H1 (cell line): ENCODE data around the gene REPS2. TPM values are rescaled to one million over a fixed set of nuclear protein-coding genes. Genes with fewer than 3 reads are reported as not detected.

Experiments used
- CTCF ChIA-PET: fragments of 300-600 bp; sonication (Branson Sonifier 250); formaldehyde crosslinking; loops from one replicate; lab custom pipeline; 2021; ENCODE audit not compliant: partially characterized antibody; lab: Charles Lee
- POLR2A ChIA-PET: fragments of 300-600 bp; sonication (Branson Sonifier 250); formaldehyde crosslinking; loops from one replicate; lab custom pipeline; 2021; ENCODE audit warnings: inconsistent platforms; ENCODE audit not compliant: partially characterized antibody; lab: Charles Lee
- DNase-seq, 2 experiments: peaks; one replicate each; pipeline versions ENCODE4 v3.0.0 to v3.0.0-alpha.2; 2010 to 2022; ENCODE audit warnings: low spot score in 2 of 2, low read depth in 1 of 2, mixed read lengths in 1 of 2
- FAIRE-seq: peaks from 2 replicates; lab custom pipeline; 2011; peaks lifted over from hg19 to GRCh38; lab: Jason Lieb, UNC
- H2AFZ ChIP-seq: 2 replicates; pipeline ENCODE4 v1.8.1; 2012; ENCODE audit warnings: low read length, inconsistent platforms
- H2AK5ac ChIP-seq: 2 replicates; pipeline ENCODE4 v1.6.1; 2013; ENCODE audit warnings: low read depth, low read length
- H2BK120ac ChIP-seq: replicated peaks from 2 replicates; pipeline ENCODE3; 2013; ENCODE audit warnings: low read depth, low read length, inconsistent platforms
- H2BK12ac ChIP-seq: 2 replicates; pipeline ENCODE4 v1.6.1; 2013; ENCODE audit warnings: low read depth, low read length
- H2BK15ac ChIP-seq: 2 replicates; pipeline ENCODE4 v1.6.1; 2013; ENCODE audit warnings: low read length
- H2BK20ac ChIP-seq: 2 replicates; pipeline ENCODE4 v1.6.1; 2013; ENCODE audit warnings: low read length
- H2BK5ac ChIP-seq: 2 replicates; pipeline ENCODE4 v1.6.1; 2013; ENCODE audit warnings: low read depth, low read length
- H3K14ac ChIP-seq: 2 replicates; pipeline ENCODE4 v1.6.1; 2013; ENCODE audit warnings: inconsistent platforms; ENCODE audit not compliant: insufficient read length
- H3K18ac ChIP-seq: 2 replicates; pipeline ENCODE4 v1.6.1; 2013; ENCODE audit warnings: low read length; ENCODE audit errors: extremely low read depth
- H3K23ac ChIP-seq: 2 replicates; pipeline ENCODE4 v1.6.1; 2013; ENCODE audit warnings: inconsistent platforms; ENCODE audit not compliant: insufficient read length
- H3K23me2 ChIP-seq: 2 replicates; pipeline ENCODE4 v1.6.1; 2013; ENCODE audit warnings: low read depth, low read length
- H3K27ac ChIP-seq: 2 replicates; pipeline ENCODE4 v1.6.1; 2011; ENCODE audit warnings: low read depth, low read length, inconsistent platforms
- H3K27me3 ChIP-seq, 4 experiments: replicated peaks in 1 of 4; 1 replicate in 1 of 4; 2 replicates in 3 of 4; pipeline versions ENCODE4 v1.6.1 to v1.8.1; 2011 to 2013; ENCODE audit warnings: low read length in 3 of 4, mild to moderate bottlenecking in 3 of 4, inconsistent platforms in 2 of 4, mixed read lengths in 2 of 4, moderate library complexity in 1 of 4; ENCODE audit not compliant: control insufficient read depth in 3 of 4, insufficient read depth in 3 of 4; ENCODE audit errors: extremely low read depth in 1 of 4
- H3K36me3 ChIP-seq, 4 experiments: 2 replicates each; pipeline versions ENCODE4 v1.6.1 to v1.8.1; 2011 to 2013; ENCODE audit warnings: mild to moderate bottlenecking in 4 of 4, low read length in 3 of 4, moderate library complexity in 2 of 4, control low read depth in 1 of 4, inconsistent platforms in 1 of 4; ENCODE audit not compliant: insufficient read depth in 4 of 4, control insufficient read depth in 2 of 4
- H3K4ac ChIP-seq: replicated peaks from 2 replicates; pipeline ENCODE3; 2013; ENCODE audit warnings: low read length, low read depth, mixed read lengths, inconsistent platforms; ENCODE audit not compliant: insufficient read length
- H3K4me1 ChIP-seq, 4 experiments: replicated peaks in 1 of 4; 1 replicate in 1 of 4; 2 replicates in 3 of 4; pipeline versions ENCODE4 v1.6.1 to v1.8.1; 2011 to 2013; ENCODE audit warnings: low read length in 3 of 4, inconsistent platforms in 2 of 4, mixed read lengths in 1 of 4; ENCODE audit not compliant: insufficient read depth in 4 of 4, control insufficient read depth in 3 of 4
- H3K4me2 ChIP-seq, 2 experiments: 2 replicates each; pipeline versions ENCODE4 v1.6.1 to v1.8.1; 2011 to 2013; ENCODE audit warnings: low read depth in 2 of 2, low read length in 2 of 2, control low read depth in 1 of 2, inconsistent platforms in 1 of 2, mild to moderate bottlenecking in 1 of 2; ENCODE audit not compliant: insufficient read depth in 1 of 2
- H3K4me3 ChIP-seq, 4 experiments: fragments of 200-600, 300-600 bp in 1 of 4; sonication (generic), shearing (Covaris generic), sonication (Bioruptor Twin) in 1 of 4; 2 replicates each; pipeline versions ENCODE4 v1.5.1 to v1.8.1; 2011 to 2016; ENCODE audit warnings: low read length in 4 of 4, low read depth in 3 of 4, control low read depth in 2 of 4, inconsistent platforms in 2 of 4, mild to moderate bottlenecking in 2 of 4, mixed read lengths in 1 of 4, moderate library complexity in 1 of 4; ENCODE audit not compliant: insufficient read depth in 2 of 4; ENCODE audit errors: extremely low read depth in 1 of 4
- H3K56ac ChIP-seq: replicated peaks from 2 replicates; pipeline ENCODE3; 2013; ENCODE audit warnings: low read depth, mild to moderate bottlenecking, mixed read lengths, low read length, inconsistent platforms; ENCODE audit not compliant: insufficient read length
- H3K79me1 ChIP-seq: 2 replicates; pipeline ENCODE4 v1.6.1; 2013; ENCODE audit warnings: low read depth, low read length, control low read depth
- H3K79me2 ChIP-seq, 2 experiments: 2 replicates each; pipeline versions ENCODE4 v1.6.1 to v1.8.1; 2012 to 2013; ENCODE audit warnings: low read length in 2 of 2, mild to moderate bottlenecking in 2 of 2, inconsistent platforms in 1 of 2; ENCODE audit not compliant: insufficient read depth in 2 of 2, control insufficient read depth in 1 of 2
- H3K9ac ChIP-seq, 4 experiments: replicated peaks in 1 of 4; 1 replicate in 1 of 4; 2 replicates in 3 of 4; pipeline versions ENCODE4 v1.6.1 to v1.8.1; 2011 to 2013; ENCODE audit warnings: low read depth in 3 of 4, low read length in 3 of 4, control low read depth in 2 of 4, mild to moderate bottlenecking in 2 of 4, moderate library complexity in 2 of 4, inconsistent platforms in 1 of 4; ENCODE audit errors: extremely low read depth in 1 of 4
- H3K9me3 ChIP-seq, 2 experiments: 2 replicates each; pipeline versions ENCODE4 v1.6.1 to v1.8.1; 2012 to 2013; ENCODE audit warnings: mild to moderate bottlenecking in 2 of 2, moderate library complexity in 2 of 2, control low read depth in 1 of 2, inconsistent platforms in 1 of 2, low read depth in 1 of 2, low read length in 1 of 2, mixed read lengths in 1 of 2; ENCODE audit not compliant: insufficient read depth in 2 of 2
- H4K20me1 ChIP-seq, 2 experiments: replicated peaks in 1 of 2; 2 replicates each; pipeline versions ENCODE3 to v1.8.1; 2011 to 2013; ENCODE audit warnings: inconsistent platforms in 2 of 2, low read length in 2 of 2, mild to moderate bottlenecking in 1 of 2; ENCODE audit not compliant: insufficient read depth in 2 of 2, control insufficient read depth in 1 of 2
- H4K5ac ChIP-seq: 2 replicates; pipeline ENCODE4 v1.6.1; 2013; ENCODE audit warnings: low read length, low read depth, mixed read lengths, inconsistent platforms; ENCODE audit not compliant: insufficient read length
- H4K8ac ChIP-seq: 2 replicates; pipeline ENCODE4 v1.8.0; 2013; ENCODE audit warnings: mild to moderate bottlenecking, moderate library complexity, low read length, inconsistent platforms; ENCODE audit not compliant: insufficient read depth; ENCODE audit errors: extremely low read depth
- H4K91ac ChIP-seq: replicated peaks from 2 replicates; pipeline ENCODE3; 2013; ENCODE audit warnings: low read length, mixed read lengths, inconsistent platforms; ENCODE audit not compliant: insufficient read length
- ASH2L ChIP-seq: fragments of 200-600, 300-600 bp; sonication (generic); IDR thresholded peaks from one replicate; pipeline ENCODE4 v1.7.1; 2017; ENCODE audit warnings: low read length
- CHD1 ChIP-seq: IDR thresholded peaks from 2 replicates; pipeline ENCODE4 v1.6.1; 2012; ENCODE audit warnings: low read depth, low read length, improper control_type of control experiment
- FOSL1 ChIP-seq: IDR thresholded peaks from 2 replicates; pipeline ENCODE4 v1.6.1; 2011; ENCODE audit warnings: mild to moderate bottlenecking, low read depth, low read length, moderate library complexity; ENCODE audit not compliant: insufficient read depth
- POLR2A ChIP-seq, 2 experiments: IDR thresholded peaks; 1 replicate in 1 of 2; 2 replicates in 1 of 2; pipeline ENCODE4 v1.6.1; 2011; ENCODE audit warnings: low read depth in 2 of 2, low read length in 2 of 2, mild to moderate bottlenecking in 2 of 2; ENCODE audit errors: control extremely low read depth in 1 of 2
- RAD21 ChIP-seq, 2 experiments: IDR thresholded peaks in 1 of 2; conservative IDR thresholded peaks in 1 of 2; 2 replicates each; pipeline ENCODE4 v1.6.1; 2011; ENCODE audit warnings: low read depth in 2 of 2, low read length in 2 of 2, improper control_type of control experiment in 1 of 2, inconsistent platforms in 1 of 2, mild to moderate bottlenecking in 1 of 2, moderate library complexity in 1 of 2
- RBBP5 ChIP-seq: IDR thresholded peaks from 2 replicates; pipeline ENCODE4 v1.7.1; 2012; ENCODE audit warnings: low read depth, mild to moderate bottlenecking, inconsistent platforms, low read length, moderate library complexity, borderline replicate concordance
- SIX5 ChIP-seq: IDR thresholded peaks from 2 replicates; pipeline ENCODE4 v1.6.1; 2011; ENCODE audit warnings: mild to moderate bottlenecking, low read depth, low read length
- SUZ12 ChIP-seq: fragments of 200-600 bp; sonication (generic); IDR thresholded peaks from 2 replicates; pipeline ENCODE4 v1.6.1; 2012; ENCODE audit warnings: mild to moderate bottlenecking, inconsistent platforms, low read length, moderate library complexity, mixed read lengths
- WGBS, 2 experiments: shearing (Covaris generic) in 1 of 2; methylation state at CpG; one replicate each; pipeline versions ENCODE4 v1.1.6 to v1.1.7; 2013 to 2015; ENCODE audit warnings: low lambda C conversion rate in 2 of 2, mixed read lengths in 2 of 2, inconsistent platforms in 1 of 2, low coverage in 1 of 2, missing lambda C conversion rate in 1 of 2; ENCODE audit not compliant: insufficient replicate concordance in 2 of 2, insufficient coverage in 1 of 2, insufficient read length in 1 of 2; ENCODE audit errors: extremely low coverage in 1 of 2, missing lambda C conversion rate in 1 of 2; 5-methylcytosine and 5-hydroxymethylcytosine counted together
- polyA plus RNA-seq, 7 experiments: library from polyadenylated mRNA; depleted of rRNA in 3 of 7; stranded (reverse) in 5 of 7; unstranded in 2 of 7; fragments of >200 nt in 5 of 7; fragments of 200-250 nt in 2 of 7; gene quantifications; 1 replicate in 5 of 7; 2 replicates in 1 of 7; 4 replicates in 1 of 7; pipeline versions ENCODE4 v1.2.1 to v1.2.3, GENCODE V29; 2011 to 2013; ENCODE audit warnings: missing spikeins in 2 of 7, mixed read lengths in 2 of 7
- total RNA-seq: library from RNA; stranded (reverse); fragmentation: NEBNext Ultra II Directional; extraction: Animal tissue kit (Norgen Biotek cat#: 25700); gene quantifications from 2 replicates; pipeline ENCODE4 v1.2.1, GENCODE V29; 2021
- TF ChIP-seq, protein P1 (sequence below), 3 experiments: IDR thresholded peaks; 1 replicate in 2 of 3; 2 replicates in 1 of 3; pipeline versions ENCODE4 v1.5.1 to v1.6.1; 2011; ENCODE audit warnings: low read length in 3 of 3, mild to moderate bottlenecking in 3 of 3, inconsistent platforms in 2 of 3, low read depth in 1 of 3, moderate library complexity in 1 of 3; ENCODE audit not compliant: insufficient read depth in 1 of 3; ENCODE audit errors: control extremely low read depth in 1 of 3

Gene REPS2
- total and polyA plus RNA-seq, 2 of the 8 experiments (the other 6 are each of a cell fraction or from before 2014, with no cell fraction given), result 0.79 to 4.3 TPM

DNA sequence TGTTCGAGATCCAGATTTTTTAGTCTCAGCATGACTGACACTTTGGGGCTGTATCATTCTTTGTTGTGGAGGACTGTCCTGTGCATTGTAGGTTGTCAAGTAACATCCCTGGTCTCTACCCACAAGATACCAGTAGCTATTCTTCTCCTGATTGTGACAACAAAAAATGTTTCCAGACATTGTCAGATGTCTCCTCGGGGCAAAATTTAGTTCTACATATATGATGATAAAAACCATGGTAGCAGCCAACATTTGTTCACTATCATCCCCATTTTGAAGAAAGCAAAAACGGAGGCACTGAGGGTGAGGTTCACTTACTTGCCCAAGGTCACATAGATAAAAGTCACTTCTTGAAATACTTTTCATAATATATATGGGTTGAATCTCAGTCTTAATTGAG is 11.3 kb downstream of the REPS2 start:
- Histone ChIP-seq H2BK20ac (no peak overlapping the region), H3K23ac (no peak overlapping the region), H3K79me1 (no peaks in the 10 kb centered on the region), H3K4me3 (no peak overlapping the region), H4K8ac (no peak overlapping the region), H3K36me3 (no peaks in the 10 kb centered on the region), H2BK15ac (no peak overlapping the region), H2AFZ (no peak overlapping the region), H3K27me3 (no peaks in the 10 kb centered on the region), H4K5ac (no peak overlapping the region), H3K4ac (no peak overlapping the region), H3K4me2 (no peak overlapping the region), H3K79me2 (no peaks in the 10 kb centered on the region), H2AK5ac (no peak overlapping the region), H3K23me2 (no peaks in the 10 kb centered on the region), H3K9me3 (no peaks in the 10 kb centered on the region), H3K56ac (no peak overlapping the region), H2BK120ac (no peak overlapping the region), H4K20me1 (no peaks in the 10 kb centered on the region), H2BK12ac (no peak overlapping the region), H3K4me1 (peaks cover 0 to 7% (median 4%) of the 10 kb centered on the region in 4 experiments; a peak in 3 of 7 replicates), H3K14ac (no peak overlapping the region), H2BK5ac (no peak overlapping the region), H3K9ac (no peak overlapping the region), H3K18ac (no peak overlapping the region), H3K27ac (no peak overlapping the region), H4K91ac (no peak overlapping the region)
- TF ChIP-seq RBBP5 (no peak), SUZ12 (no peak), RAD21 (IDR thresholded peaks at IDR 0.05 in 1 of 2, conservative IDR thresholded peaks at IDR 0.05 in 1 of 2; ENCODE audit: low read depth in 2 of 2, low read length in 2 of 2) (no peak), POLR2A (IDR thresholded peaks at IDR 0.05; ENCODE audit: control extremely low read depth in 1 of 2, low read depth in 2 of 2, low read length in 2 of 2) (no peak), ASH2L (no peak), FOSL1 (no peak), SIX5 (no peak), CHD1 (no peak)
- TF ChIP-seq, protein P1, sequence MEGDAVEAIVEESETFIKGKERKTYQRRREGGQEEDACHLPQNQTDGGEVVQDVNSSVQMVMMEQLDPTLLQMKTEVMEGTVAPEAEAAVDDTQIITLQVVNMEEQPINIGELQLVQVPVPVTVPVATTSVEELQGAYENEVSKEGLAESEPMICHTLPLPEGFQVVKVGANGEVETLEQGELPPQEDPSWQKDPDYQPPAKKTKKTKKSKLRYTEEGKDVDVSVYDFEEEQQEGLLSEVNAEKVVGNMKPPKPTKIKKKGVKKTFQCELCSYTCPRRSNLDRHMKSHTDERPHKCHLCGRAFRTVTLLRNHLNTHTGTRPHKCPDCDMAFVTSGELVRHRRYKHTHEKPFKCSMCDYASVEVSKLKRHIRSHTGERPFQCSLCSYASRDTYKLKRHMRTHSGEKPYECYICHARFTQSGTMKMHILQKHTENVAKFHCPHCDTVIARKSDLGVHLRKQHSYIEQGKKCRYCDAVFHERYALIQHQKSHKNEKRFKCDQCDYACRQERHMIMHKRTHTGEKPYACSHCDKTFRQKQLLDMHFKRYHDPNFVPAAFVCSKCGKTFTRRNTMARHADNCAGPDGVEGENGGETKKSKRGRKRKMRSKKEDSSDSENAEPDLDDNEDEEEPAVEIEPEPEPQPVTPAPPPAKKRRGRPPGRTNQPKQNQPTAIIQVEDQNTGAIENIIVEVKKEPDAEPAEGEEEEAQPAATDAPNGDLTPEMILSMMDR (IDR thresholded peaks at IDR 0.05; ENCODE audit: control extremely low read depth in 1 of 3, insufficient read depth in 1 of 3, low read depth in 1 of 3, low read length in 3 of 3), result no peak
- DNase-seq (no peak), FAIRE-seq (no peak)
- WGBS, 2 experiments, result 74% methylated on average over 3 of the region's 3 CpGs; no CpG with 5 or more reads in 1 of the 2 experiments
- POLR2A ChIA-PET, result no interaction called here
- CTCF ChIA-PET, result interaction anchor here (0.6 to 1.5 kb wide), 2 partner anchors 35 to 68 kb away, joined by 3 read pairs; no protein-coding TSS in a partner anchor
